Stomach (tissue), 9 donors: Measurements from ENCODE around the gene DEF6. TPM values are rescaled to one million over a fixed set of nuclear protein-coding genes. Genes with fewer than 3 reads are reported as not detected.
A peak's percentile ranks its signal among the peaks of the same experiment; 100 is the strongest.

Experiments used
- DNase-seq, 2 donors: peaks; one replicate each; pipeline versions ENCODE4 v3.0.0 to v3.0.0-alpha.2; 2013 to 2019
- H3K27ac ChIP-seq, 5 donors: fragments of 200-600 bp in 4 of 5; sonication (generic) in 4 of 5; one replicate each; pipeline ENCODE4 v1.5.1; 2013 to 2019; ENCODE audit warnings: mild to moderate bottlenecking in 1 of 5, moderate library complexity in 1 of 5
- H3K27me3 ChIP-seq, 3 donors: fragments of 200-600 bp; sonication (generic); one replicate each; pipeline ENCODE4 v1.5.1; 2017 to 2019; ENCODE audit warnings: mixed run types in 1 of 3
- H3K36me3 ChIP-seq, 4 donors: fragments of 200-600 bp; sonication (generic); 1 replicate in 3 of 4; 2 replicates in 1 of 4; pipeline ENCODE4 v1.5.1; 2016 to 2019
- H3K4me1 ChIP-seq, 4 donors: fragments of 200-600 bp; sonication (generic); one replicate each; pipeline ENCODE4 v1.5.1; 2016 to 2019
- H3K4me3 ChIP-seq, 4 donors: fragments of 200-600 bp; sonication (generic) in 3 of 4; one replicate each; pipeline ENCODE4 v1.5.1; 2016 to 2019; ENCODE audit warnings: mild to moderate bottlenecking in 1 of 4
- H3K9me3 ChIP-seq, 4 donors: fragments of 200-600 bp; sonication (generic); one replicate each; pipeline ENCODE4 v1.5.1; 2016 to 2019
- CTCF ChIP-seq, 7 experiments: fragments of 450-650 bp in 4 of 7; fragments of 200-600 bp in 3 of 7; sonication (generic) in 3 of 7; IDR thresholded peaks; one replicate each; pipeline ENCODE4 v1.5.1; 2016 to 2019; ENCODE audit warnings: antibody characterized with exemption in 7 of 7, control low read depth in 2 of 7, mild to moderate bottlenecking in 1 of 7
- EP300 ChIP-seq: sonication (generic); formaldehyde crosslinking; IDR thresholded peaks from one replicate; pipeline ENCODE4 v1.6.1; 2017; ENCODE audit warnings: antibody characterized with exemption
- POLR2A ChIP-seq, 4 donors: fragments of 450-650 bp; IDR thresholded peaks; one replicate each; pipeline ENCODE4 v1.6.1; 2016; ENCODE audit warnings: antibody characterized with exemption in 4 of 4, control low read depth in 2 of 4, mild to moderate bottlenecking in 1 of 4, moderate library complexity in 1 of 4
- POLR2AphosphoS5 ChIP-seq, 3 donors: sonication (generic); formaldehyde crosslinking; IDR thresholded peaks; one replicate each; pipeline ENCODE4 v1.6.1; 2016; ENCODE audit warnings: antibody characterized with exemption in 3 of 3
- WGBS, 5 donors: extraction: QIAGEN DNeasy Blood & Tissue Kit in 3 of 5; methylation state at CpG; one replicate each; pipeline versions ENCODE4 v1.1.5 to v1.1.7; 2013 to 2018; 5-methylcytosine and 5-hydroxymethylcytosine counted together
- intact Hi-C: fragments of 100-400 bp; cut with DNase I; formaldehyde crosslinking; loops from one replicate; pipeline ENCODE4 v1.15.1; 2023; ENCODE audit warnings: low total_unique reads
- polyA plus RNA-seq, 3 donors: library from polyadenylated mRNA; stranded (reverse); fragments of 200-250 nt; gene quantifications; one replicate each; pipeline ENCODE4 v1.2.3, GENCODE V29; 2013
- total RNA-seq, 5 donors: library from RNA; depleted of rRNA; stranded (reverse); fragments of >200 nt; gene quantifications; one replicate each; pipeline versions ENCODE4 v1.1.0 to v1.2.3, GENCODE V29; 2014 to 2016
- donor health status: healthy with polysubstance abuse.
- donor health status: Bipolar disorder and iron deficiency.
- donor health status: healthy.

DEF6 gene
- total and polyA plus RNA-seq, 8 donors: 4.9 to 35.3 (median 16.5) TPM

- Histone ChIP-seq H3K27me3 (no peaks in the 10 kb centered on the region), H3K4me1 (peaks cover 9 to 39% (median 25%) of the 10 kb centered on the region in 4 donors), H3K4me3 (no peak overlapping the region), H3K36me3 (peaks cover 0 to 10% (median 0%) of the 10 kb centered on the region in 4 donors), H3K27ac (no peak overlapping the region), H3K9me3 (no peaks in the 10 kb centered on the region)
- no peak for TF ChIP-seq POLR2A (IDR thresholded peaks at IDR 0.05)
- no peak for TF ChIP-seq CTCF (IDR thresholded peaks at IDR 0.05)
- TF ChIP-seq EP300: no peak
- TF ChIP-seq POLR2AphosphoS5 (IDR thresholded peaks at IDR 0.05): no peak
- intact Hi-C loops: no loop called here
- no peak for DNase-seq
- WGBS, 5 donors: 91 to 99% (median 97%) methylated on average over 6 of the region's 6 CpGs
Observed at GRCh38 chr6:35365594-35366203, 68.1 kb downstream of the DEF6 start.

GRCh38 chr6:35366204-35366596 is 68.6 kb downstream of the DEF6 start:
- no peak overlapping the region for H3K4me3 ChIP-seq
- H3K4me1 ChIP-seq: peaks cover 10 to 39% (median 25%) of the 10 kb centered on the region in 4 donors
- TF ChIP-seq EP300: no peak
- no peak for TF ChIP-seq POLR2AphosphoS5 (IDR thresholded peaks at IDR 0.05)
- TF ChIP-seq CTCF (IDR thresholded peaks at IDR 0.05): no peak
- no peak for DNase-seq
- H3K36me3 ChIP-seq: peaks cover 0 to 10% (median 0%) of the 10 kb centered on the region in 4 donors
- no peak overlapping the region for H3K27ac ChIP-seq
- H3K27me3 ChIP-seq: no peaks in the 10 kb centered on the region
- intact Hi-C loops: no loop called here
- H3K9me3 ChIP-seq: no peaks in the 10 kb centered on the region

GRCh38 chr6:35367646-35368037 is 70.0 kb downstream of the DEF6 start:
- Histone ChIP-seq H3K27me3 (no peaks in the 10 kb centered on the region), H3K36me3 (peaks cover 0 to 9% (median 0%) of the 10 kb centered on the region in 4 donors), H3K4me1 (peaks cover 10 to 44% (median 24%) of the 10 kb centered on the region in 4 donors), H3K4me3 (no peak overlapping the region), H3K27ac (no peak overlapping the region), H3K9me3 (no peaks in the 10 kb centered on the region)
- intact Hi-C loops: no loop called here
- TF ChIP-seq POLR2AphosphoS5 (IDR thresholded peaks at IDR 0.05) (no peak), EP300 (no peak), CTCF (IDR thresholded peaks at IDR 0.05) (no peak), POLR2A (IDR thresholded peaks at IDR 0.05) (no peak)
- WGBS, 5 donors: 84 to 98% (median 93%) methylated on average over 5 of the region's 5 CpGs
- DNase-seq: no peak

- Histone ChIP-seq H3K4me3 (no peak overlapping the region), H3K27me3 (no peaks in the 10 kb centered on the region), H3K9me3 (no peaks in the 10 kb centered on the region), H3K4me1 (peaks cover 10 to 44% (median 24%) of the 10 kb centered on the region in 4 donors), H3K27ac (peak overlapping the region in 1 of 5 donors; percentile 4), H3K36me3 (peaks cover 0 to 3% (median 0%) of the 10 kb centered on the region in 4 donors)
- intact Hi-C loops: no loop called here
- no peak for DNase-seq
- TF ChIP-seq POLR2A (IDR thresholded peaks at IDR 0.05) (no peak), EP300 (no peak), CTCF (IDR thresholded peaks at IDR 0.05) (no peak), POLR2AphosphoS5 (IDR thresholded peaks at IDR 0.05) (no peak)
- WGBS, 5 donors: 88 to 100% (median 93%) methylated on average over 2 of the region's 2 CpGs
Observed at GRCh38 chr6:35368038-35368887, 70.6 kb downstream of the DEF6 start.
